Muscle of back (tissue), 11 donors: Measurements from ENCODE around the gene LANCL2. TPM values are rescaled to one million over a fixed set of nuclear protein-coding genes. Genes with fewer than 3 reads are reported as not detected.
A peak's percentile ranks its signal among the peaks of the same experiment; 100 is the strongest.

Source experiments
- DNase-seq, 3 donors: peaks; one replicate each; pipeline versions ENCODE4 v3.0.0 to v3.0.0-alpha.2; 2013
- polyA plus RNA-seq, 10 donors: library from polyadenylated mRNA; unstranded; fragments of 120-200 nt; gene quantifications; one replicate each; pipeline ENCODE4 v1.2.1, GENCODE V29; 2013; ENCODE audit not compliant: insufficient read length in 10 of 10

The LANCL2 gene
- polyA plus RNA-seq, 10 donors, result 14.0 to 21.7 (median 16.5) TPM

GRCh38 chr7:55436457-55436856 is 71.3 kb downstream of the LANCL2 start:
- no peak for DNase-seq

GRCh38 chr7:55437375-55437774 is 72.2 kb downstream of the LANCL2 start:
- no peak for DNase-seq

- no peak for DNase-seq
These were observed 73.1 kb downstream of the LANCL2 start for GRCh38 chr7:55438085-55438756.

- DNase-seq, result peak in 2 of 3 donors; percentile 29 to 34
These were observed 73.8 kb downstream of the LANCL2 start for GRCh38 chr7:55438757-55439525.

GRCh38 chr7:55439627-55440026 is 74.5 kb downstream of the LANCL2 start:
- DNase-seq, result no peak

- no peak for DNase-seq
These were observed 75.0 kb downstream of the LANCL2 start for GRCh38 chr7:55440040-55440690.

- no peak for DNase-seq
These were observed 75.9 kb downstream of the LANCL2 start for GRCh38 chr7:55441002-55441401.

- DNase-seq, result peak in 1 of 3 donors; percentile 68
These were observed 76.8 kb downstream of the LANCL2 start for GRCh38 chr7:55441774-55442522.

- DNase-seq, result no peak
These were observed 79.6 kb downstream of the LANCL2 start for GRCh38 chr7:55444786-55445185.

GRCh38 chr7:55448526-55448925 is 83.4 kb downstream of the LANCL2 start:
- no peak for DNase-seq

- DNase-seq, result no peak
These were observed 84.3 kb downstream of the LANCL2 start for GRCh38 chr7:55449205-55449991.

GRCh38 chr7:55449992-55450535 is 84.9 kb downstream of the LANCL2 start:
- DNase-seq, result no peak

- no peak for DNase-seq
These were observed 87.8 kb downstream of the LANCL2 start for GRCh38 chr7:55452971-55453370.

- DNase-seq, result no peak
These were observed 92.7 kb downstream of the LANCL2 start for GRCh38 chr7:55457801-55458200.

- no peak for DNase-seq
These were observed 93.2 kb downstream of the LANCL2 start for GRCh38 chr7:55458351-55458750.

- DNase-seq, result no peak
These were observed 98.6 kb downstream of the LANCL2 start for GRCh38 chr7:55463686-55464262.

- DNase-seq, result no peak
These were observed 99.3 kb downstream of the LANCL2 start for GRCh38 chr7:55464422-55464821.

GRCh38 chr7:55465691-55466090 is 100.6 kb downstream of the LANCL2 start:
- DNase-seq, result no peak

GRCh38 chr7:55467047-55467593 is 102.0 kb downstream of the LANCL2 start:
- DNase-seq, result no peak

GRCh38 chr7:55468495-55468894 is 103.4 kb downstream of the LANCL2 start:
- DNase-seq, result no peak
